HepG2 (cell line): ENCODE data around the gene RAC3.

ENCODE experiments used
- CHD2 ChIP-seq: IDR thresholded peaks from 2 replicates; pipeline ENCODE4 v1.6.1; 2011; ENCODE audit warnings: low read depth, low read length, improper control_type of control experiment
- GABPB1 ChIP-seq: IDR thresholded peaks from 2 replicates; pipeline ENCODE4 v1.6.1; 2016; ENCODE audit warnings: mild to moderate bottlenecking, missing genetic modification reagents, moderate library complexity, missing compliant biosample characterization
- NR2F1 ChIP-seq, 2 experiments: fragments of 450-650 bp in 1 of 2; formaldehyde crosslinking in 1 of 2; IDR thresholded peaks; 2 replicates each; pipeline versions ENCODE4 v1.5.0 to v1.6.1; 2016 to 2020; ENCODE audit warnings: mild to moderate bottlenecking in 1 of 2, missing compliant biosample characterization in 1 of 2, missing genetic modification reagents in 1 of 2, moderate library complexity in 1 of 2
- RFX5 ChIP-seq: IDR thresholded peaks from 2 replicates; pipeline ENCODE4 v1.6.1; 2011; ENCODE audit warnings: low read depth, low read length, improper control_type of control experiment
- SRSF9 ChIP-seq: fragments of 200-400 bp; formaldehyde crosslinking; IDR thresholded peaks from 2 replicates; pipeline ENCODE4 v1.6.1; 2018; ENCODE audit warnings: borderline replicate concordance, mild to moderate bottlenecking, low read depth, low read length; ENCODE audit not compliant: insufficient read depth, poor library complexity, severe bottlenecking
- TAF15 ChIP-seq: fragments of 200-400 bp; formaldehyde crosslinking; IDR thresholded peaks from one replicate; pipeline ENCODE4 v1.6.1; 2018; ENCODE audit warnings: mild to moderate bottlenecking, low read depth, low read length; ENCODE audit not compliant: poor library complexity, severe bottlenecking
- ZNF790 ChIP-seq: sonication (generic); formaldehyde crosslinking; IDR thresholded peaks from 2 replicates; pipeline ENCODE4 v1.8.0; 2022; ENCODE audit warnings: missing genetic modification reagents, mild to moderate bottlenecking, borderline replicate concordance

- TF ChIP-seq SRSF9 (no peak), RFX5 (peak; percentile 43; the same call in 1 of the 2 replicates), CHD2 (no peak; the same call in 1 of the 2 replicates), NR2F1 (CRISPR knock-in tag; IDR thresholded peaks at IDR 0.05) (peak in 1 of 2 experiments; percentile 49; a peak in 1 of 4 replicates), ZNF790 (CRISPR knock-in tag) (peak; percentile 23; the same call in 1 of the 2 replicates), GABPB1 (peak; percentile 77), TAF15 (peak; percentile 84)
Measured at GRCh38 chr17:81991684-81992305, 39.7 kb upstream of the RAC3 start.
